IMR-90 (cell line): ENCODE measurements around the gene C14orf180. TPM values are rescaled to one million over a fixed set of nuclear protein-coding genes. Genes with fewer than 3 reads are reported as not detected.

Experiments
- ATAC-seq: fragments of 200-7000 bp; cut with Tn5 transposase; 2 replicates; pipeline ENCODE4 v1.9.1; 2020; ENCODE audit warnings: low read depth, mild to moderate bottlenecking, moderate library complexity
- BruUV-seq: library from RNA; stranded (reverse); fragments of 400-500 nt; replicated peaks from 2 replicates; lab custom pipeline; 2021; lab: Mats Ljungman, UMichigan
- CTCF ChIA-PET: fragments of 300-600 bp; formaldehyde crosslinking; extraction: SDS; loops from one replicate; lab custom pipeline; 2021; ENCODE audit warnings: antibody characterized with exemption; lab: Yijun Ruan, JAX
- POLR2A ChIA-PET: fragments of 300-600 bp; sonication (Branson Sonifier 250); formaldehyde crosslinking; loops from one replicate; lab custom pipeline; 2022; ENCODE audit warnings: antibody characterized with exemption; ENCODE audit not compliant: unreplicated experiment; lab: Charles Lee
- DNase-seq: peaks from one replicate; pipeline ENCODE4 v3.0.0; 2013
- H2AFZ ChIP-seq: replicated peaks from 2 replicates; pipeline ENCODE3; 2013; ENCODE audit warnings: low read length, mild to moderate bottlenecking; ENCODE audit not compliant: poor library complexity
- H2AK5ac ChIP-seq: 2 replicates; pipeline ENCODE4 v1.6.1; 2013; ENCODE audit warnings: low read depth, low read length, inconsistent platforms
- H2AK9ac ChIP-seq: replicated peaks from 2 replicates; pipeline ENCODE3; 2013; ENCODE audit warnings: mild to moderate bottlenecking, low read depth, low read length, moderate library complexity; ENCODE audit not compliant: poor library complexity
- H2BK120ac ChIP-seq: 2 replicates; pipeline ENCODE4 v1.6.1; 2013; ENCODE audit warnings: low read depth, low read length, inconsistent platforms
- H2BK15ac ChIP-seq: 3 replicates; pipeline ENCODE4 v1.6.1; 2013; ENCODE audit warnings: low read depth, low read length, inconsistent platforms
- H2BK20ac ChIP-seq: 2 replicates; pipeline ENCODE4 v1.6.1; 2013; ENCODE audit warnings: low read depth, mild to moderate bottlenecking, inconsistent platforms, low read length, moderate library complexity
- H2BK5ac ChIP-seq: 2 replicates; pipeline ENCODE4 v1.6.1; 2013; ENCODE audit warnings: mild to moderate bottlenecking, low read depth, low read length, inconsistent platforms; ENCODE audit not compliant: poor library complexity, severe bottlenecking
- H3K14ac ChIP-seq: replicated peaks from 2 replicates; pipeline ENCODE4 v1.6.1; 2013; ENCODE audit warnings: low read depth, low read length, inconsistent platforms
- H3K18ac ChIP-seq: 2 replicates; pipeline ENCODE4 v1.6.1; 2013; ENCODE audit warnings: low read depth, low read length, control low read depth
- H3K23ac ChIP-seq: 2 replicates; pipeline ENCODE4 v1.6.1; 2013; ENCODE audit warnings: low read depth, low read length, inconsistent platforms
- H3K27ac ChIP-seq: 2 replicates; pipeline ENCODE4 v1.5.1; 2013; ENCODE audit warnings: mild to moderate bottlenecking, control low read depth, low read length; ENCODE audit not compliant: insufficient read depth
- H3K27me3 ChIP-seq: 2 replicates; pipeline ENCODE4 v1.6.1; 2013; ENCODE audit warnings: low read length; ENCODE audit not compliant: control insufficient read depth, insufficient read depth
- H3K36me3 ChIP-seq: 2 replicates; pipeline ENCODE4 v1.6.1; 2013; ENCODE audit warnings: low read length, mixed read lengths; ENCODE audit not compliant: control insufficient read depth, insufficient read depth
- H3K4ac ChIP-seq: 2 replicates; pipeline ENCODE4 v1.6.1; 2013; ENCODE audit warnings: low read depth, low read length, inconsistent platforms
- H3K4me1 ChIP-seq: 2 replicates; pipeline ENCODE4 v1.6.1; 2013; ENCODE audit warnings: low read length, mixed read lengths; ENCODE audit not compliant: control insufficient read depth, insufficient read depth
- H3K4me2 ChIP-seq: 2 replicates; pipeline ENCODE4 v1.6.1; 2013; ENCODE audit warnings: low read depth, mild to moderate bottlenecking, control low read depth, low read length, moderate library complexity
- H3K4me3 ChIP-seq: 2 replicates; pipeline ENCODE4 v1.5.1; 2013; ENCODE audit warnings: low read depth, mild to moderate bottlenecking, control low read depth, low read length, moderate library complexity; ENCODE audit not compliant: insufficient read depth
- H3K56ac ChIP-seq: 2 replicates; pipeline ENCODE4 v1.6.1; 2013; ENCODE audit warnings: low read length, inconsistent platforms; ENCODE audit not compliant: insufficient read depth; ENCODE audit errors: extremely low read depth
- H3K79me1 ChIP-seq, 2 experiments: 2 replicates each; pipeline ENCODE4 v1.6.1; 2013; ENCODE audit warnings: low read length in 2 of 2, inconsistent platforms in 1 of 2, low read depth in 1 of 2
- H3K9ac ChIP-seq: 2 replicates; pipeline ENCODE4 v1.6.1; 2013; ENCODE audit warnings: low read depth, low read length, control low read depth
- H3K9me1 ChIP-seq: 2 replicates; pipeline ENCODE4 v1.6.1; 2013; ENCODE audit warnings: low read length, inconsistent platforms; ENCODE audit not compliant: insufficient read depth
- H3K9me3 ChIP-seq: 2 replicates; pipeline ENCODE4 v1.6.1; 2013; ENCODE audit warnings: low read length; ENCODE audit not compliant: control insufficient read depth, insufficient read depth
- H4K20me1 ChIP-seq: 2 replicates; pipeline ENCODE4 v1.6.1; 2013; ENCODE audit warnings: low read length, inconsistent platforms; ENCODE audit not compliant: insufficient read depth
- H4K5ac ChIP-seq: 2 replicates; pipeline ENCODE4 v1.6.1; 2013; ENCODE audit warnings: mild to moderate bottlenecking, low read depth, low read length, control low read depth
- H4K8ac ChIP-seq, 2 experiments: 2 replicates each; pipeline ENCODE4 v1.6.1; 2013; ENCODE audit warnings: low read depth in 2 of 2, low read length in 2 of 2, control low read depth in 1 of 2, inconsistent platforms in 1 of 2
- H4K91ac ChIP-seq: 2 replicates; pipeline ENCODE4 v1.6.1; 2013; ENCODE audit warnings: low read depth, low read length, inconsistent platforms; ENCODE audit not compliant: insufficient read depth
- CEBPB ChIP-seq: IDR thresholded peaks from 2 replicates; pipeline ENCODE4 v1.6.1; 2012; ENCODE audit warnings: low read depth, low read length, improper control_type of control experiment
- CHD1 ChIP-seq: IDR thresholded peaks from 2 replicates; pipeline ENCODE4 v1.6.1; 2012; ENCODE audit warnings: low read depth, low read length, improper control_type of control experiment
- FOS ChIP-seq: fragments of 150-350 bp; IDR thresholded peaks from 2 replicates; pipeline ENCODE4 v1.6.1; 2016; ENCODE audit warnings: low read depth, low read length
- MAZ ChIP-seq: IDR thresholded peaks from 2 replicates; pipeline ENCODE4 v1.6.1; 2012; ENCODE audit warnings: low read depth, mild to moderate bottlenecking, low read length, improper control_type of control experiment, moderate library complexity, borderline replicate concordance
- MXI1 ChIP-seq: IDR thresholded peaks from 2 replicates; pipeline ENCODE4 v1.6.1; 2012; ENCODE audit warnings: low read depth, mild to moderate bottlenecking, low read length, moderate library complexity, borderline replicate concordance
- NFE2L2 ChIP-seq: fragments of 150-350 bp; IDR thresholded peaks from 2 replicates; pipeline ENCODE4 v1.6.1; 2016; ENCODE audit warnings: low read depth, mild to moderate bottlenecking, low read length
- POLR2A ChIP-seq: IDR thresholded peaks from 2 replicates; pipeline ENCODE4 v1.6.1; 2012; ENCODE audit warnings: mild to moderate bottlenecking, low read depth, low read length
- RAD21 ChIP-seq: IDR thresholded peaks from 2 replicates; pipeline ENCODE4 v1.6.1; 2012; ENCODE audit warnings: low read length, improper control_type of control experiment
- WGBS, 2 experiments: methylation state at CpG; one replicate each; pipeline versions ENCODE4 v1.1.5 to v1.1.7; 2013; ENCODE audit warnings: missing lambda C conversion rate in 2 of 2; ENCODE audit not compliant: insufficient read length in 1 of 2; ENCODE audit errors: extremely low coverage in 2 of 2; 5-methylcytosine and 5-hydroxymethylcytosine counted together
- dilution Hi-C: fragments of 300-500 bp; cut with HindIII; formaldehyde crosslinking; loops from one replicate; pipeline ENCODE4 v1.14.3; 2018; ENCODE audit warnings: low sequenced_read_pairs; ENCODE audit not compliant: unreplicated experiment
- in situ Hi-C: fragments of 300-500 bp; cut with MboI; formaldehyde crosslinking; loops from 3 replicates; pipeline ENCODE4 v1.14.3; 2019; ENCODE audit warnings: low sequenced_read_pairs, inconsistent platforms, mixed read lengths
- intact Hi-C: fragments of 100-400 bp; cut with micrococcal nuclease; formaldehyde crosslinking; loops from 2 replicates; pipeline ENCODE4 v1.10.0; 2022
- polyA plus RNA-seq, 3 experiments: library from polyadenylated mRNA; depleted of rRNA; stranded (reverse); fragments of >200 nt; gene quantifications; 2 replicates each; pipeline ENCODE4 v1.2.3, GENCODE V29; 2012; ENCODE audit warnings: low replicate concordance in 1 of 3
- total RNA-seq: library from RNA; depleted of rRNA; stranded (reverse); fragments of >200 nt; gene quantifications from 2 replicates; pipeline ENCODE4 v1.2.3, GENCODE V29; 2012
- TF ChIP-seq, protein P1 (sequence below): fragments of 150-350 bp; IDR thresholded peaks from 2 replicates; pipeline ENCODE4 v1.6.1; 2017; ENCODE audit warnings: mild to moderate bottlenecking, antibody characterized with exemption, low read length, low read depth

The C14orf180 gene
- total and polyA plus RNA-seq, 2 of the 4 experiments (the other 2 are of a cell fraction), result not detected

DNA sequence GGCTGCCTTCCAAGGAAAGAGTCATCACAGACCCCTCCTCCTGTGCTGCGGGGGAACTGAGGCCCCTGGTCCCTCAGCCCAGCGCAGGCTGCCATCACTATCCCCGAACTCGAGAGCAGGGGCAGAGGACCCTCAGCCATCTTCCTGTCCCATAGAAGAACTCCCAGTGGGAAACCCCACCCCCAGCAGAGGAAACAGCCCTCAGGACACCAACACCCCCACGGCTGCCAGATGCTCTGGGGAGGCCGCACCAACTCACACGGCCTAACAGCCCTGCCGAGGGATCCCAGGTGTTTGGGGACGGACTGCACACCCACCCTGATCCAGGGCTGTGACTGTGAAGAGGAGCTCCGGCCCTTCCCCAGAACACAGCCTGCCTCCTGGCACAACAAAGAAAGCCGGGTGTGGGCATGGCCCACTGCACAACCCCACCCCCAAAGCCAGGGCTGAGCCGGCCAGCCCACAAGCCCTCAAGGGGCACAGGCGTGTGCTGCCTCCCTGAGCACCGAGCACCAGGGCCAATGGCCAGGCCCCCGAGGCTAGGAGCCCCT is 16.3 kb upstream of the C14orf180 start:
- CTCF ChIA-PET, result no interaction called here
- Histone ChIP-seq H3K27me3 (peaks cover 2% of the 10 kb centered on the region; the same call in 1 of the 2 replicates), H2BK20ac (no peak overlapping the region), H4K20me1 (no peaks in the 10 kb centered on the region), H3K18ac (no peak overlapping the region), H3K9me1 (no peaks in the 10 kb centered on the region), H2AFZ (no peak overlapping the region), H4K8ac (no peak overlapping the region), H3K4me3 (no peak overlapping the region), H3K27ac (no peak overlapping the region), H4K5ac (no peak overlapping the region), H3K14ac (no peak overlapping the region), H3K23ac (no peak overlapping the region), H2BK120ac (no peak overlapping the region), H2AK5ac (no peak overlapping the region), H2AK9ac (no peak overlapping the region), H3K36me3 (no peaks in the 10 kb centered on the region), H3K56ac (no peak overlapping the region), H3K79me1 (no peaks in the 10 kb centered on the region), H3K9ac (no peak overlapping the region), H3K4me2 (no peak overlapping the region), H3K4me1 (no peaks in the 10 kb centered on the region), H3K9me3 (no peaks in the 10 kb centered on the region), H3K4ac (no peak overlapping the region), H2BK15ac (no peak overlapping the region), H4K91ac (no peak overlapping the region), H2BK5ac (no peak overlapping the region)
- no TSS peak for BruUV-seq
- TF ChIP-seq MAZ (no peak), CHD1 (no peak), NFE2L2 (no peak), RAD21 (no peak), CEBPB (no peak), POLR2A (no peak), FOS (no peak), MXI1 (no peak)
- TF ChIP-seq, protein P1, sequence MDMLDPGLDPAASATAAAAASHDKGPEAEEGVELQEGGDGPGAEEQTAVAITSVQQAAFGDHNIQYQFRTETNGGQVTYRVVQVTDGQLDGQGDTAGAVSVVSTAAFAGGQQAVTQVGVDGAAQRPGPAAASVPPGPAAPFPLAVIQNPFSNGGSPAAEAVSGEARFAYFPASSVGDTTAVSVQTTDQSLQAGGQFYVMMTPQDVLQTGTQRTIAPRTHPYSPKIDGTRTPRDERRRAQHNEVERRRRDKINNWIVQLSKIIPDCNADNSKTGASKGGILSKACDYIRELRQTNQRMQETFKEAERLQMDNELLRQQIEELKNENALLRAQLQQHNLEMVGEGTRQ, result no peak
- in situ Hi-C loops, result loop anchor here (25.0 kb wide), 1 partner anchor 476 kb away; the partner anchor contains the start of gene ASPG
- 80% methylated on average over 1 of the region's 15 CpGs; no CpG with 5 or more reads in 1 of the 2 experiments for WGBS, 2 experiments
- no peak for ATAC-seq
- no peak for DNase-seq
- dilution Hi-C loops, result no loop called here
- intact Hi-C loops, result no loop called here
- POLR2A ChIA-PET, result no interaction called here
